ENCODE results near the gene MACROD2. TPM values are rescaled to one million over a fixed set of nuclear protein-coding genes. Genes with fewer than 3 reads are reported as not detected.

MACROD2 gene
- total RNA-seq, 1 experiment from 2014 or later: 3.7 TPM

DNA sequence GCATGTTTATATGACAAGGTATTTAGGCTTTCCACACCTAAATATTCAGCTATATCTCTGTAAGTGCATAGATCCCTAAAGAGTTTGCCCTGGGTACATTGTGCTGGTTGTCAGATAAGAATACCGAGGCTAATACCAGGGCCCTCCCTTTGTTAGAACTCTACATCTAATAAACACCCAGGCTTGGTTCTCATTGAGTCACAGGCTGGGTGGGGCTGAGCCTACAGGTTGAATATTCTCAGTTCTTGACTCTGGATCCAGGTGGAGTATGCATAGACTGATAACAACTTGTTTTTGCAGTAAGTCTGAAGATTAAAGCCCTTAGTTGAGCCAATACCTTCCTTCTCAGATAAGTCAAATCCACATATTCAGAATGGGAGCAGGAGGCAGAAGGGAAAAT, 654.3 kb downstream of the MACROD2 start:
- no TSS peak for BruUV-seq (replicated peaks)
- H2AFZ ChIP-seq (ENCODE audit: low read depth, low read length, poor library complexity, severe bottlenecking): no peak overlapping the region
- no peak for DNase-seq (ENCODE audit: low read depth, low spot score)
- H3K36me3 ChIP-seq (ENCODE audit: control insufficient read depth in 1 of 2, insufficient read depth in 2 of 2, low read length in 2 of 2): no peaks in the 10 kb centered on the region
- H3K9me2 ChIP-seq (ENCODE audit: insufficient read depth): no peaks in the 10 kb centered on the region
- ChIA-PET CTCF (no interaction called here), POLR2A (no interaction called here), RAD21 (ENCODE audit: low non-redundant PET in 1 of 2, low total read pairs in 2 of 2, uncharacterized antibody in 2 of 2, unreplicated experiment in 2 of 2) (no interaction called here)
- no peak for TF ChIP-seq SP1 (IDR thresholded peaks at IDR 0.05; ENCODE audit: low read depth)
- no peak for TF ChIP-seq ZNF274 (IDR thresholded peaks at IDR 0.05; ENCODE audit: low read depth, low read length)
- no peak for TF ChIP-seq ATF3 (IDR thresholded peaks at IDR 0.05)
- H3K4me3 ChIP-seq (replicated peaks in 1 of 2; ENCODE audit: low read depth in 1 of 2, low read length in 2 of 2): no peak overlapping the region
- H3K9me3 ChIP-seq (ENCODE audit: control insufficient read depth in 1 of 2, insufficient read depth in 1 of 2, low read depth in 1 of 2, low read length in 2 of 2): no peaks in the 10 kb centered on the region
- H3K27me3 ChIP-seq (ENCODE audit: insufficient read depth, low read length): no peaks in the 10 kb centered on the region
- H3K4me2 ChIP-seq (ENCODE audit: low read length): no peak overlapping the region
- H3K79me2 ChIP-seq (ENCODE audit: insufficient read depth, low read length): no peaks in the 10 kb centered on the region
- H3K9ac ChIP-seq (ENCODE audit: low read length): no peak overlapping the region
- no peak overlapping the region for H3K27ac ChIP-seq (ENCODE audit: low read depth, low read length)
- intact Hi-C loops (cut with micrococcal nuclease): no loop called here
- H4K20me1 ChIP-seq (ENCODE audit: insufficient read depth): no peaks in the 10 kb centered on the region
- no peaks in the 10 kb centered on the region for H3K4me1 ChIP-seq (ENCODE audit: control insufficient read depth in 1 of 2, insufficient read depth in 2 of 2, low read length in 2 of 2)
- ATAC-seq: no peak

GRCh38 chr20:14657266-14658005, 662.1 kb downstream of the MACROD2 start:
- H3K9me3 ChIP-seq (ENCODE audit: control insufficient read depth in 1 of 2, insufficient read depth in 1 of 2, low read depth in 1 of 2, low read length in 2 of 2): no peaks in the 10 kb centered on the region
- H2AFZ ChIP-seq (ENCODE audit: low read depth, low read length, poor library complexity, severe bottlenecking): no peak overlapping the region
- BruUV-seq (replicated peaks): no TSS peak
- no peaks in the 10 kb centered on the region for H4K20me1 ChIP-seq (ENCODE audit: insufficient read depth)
- H3K9me2 ChIP-seq (ENCODE audit: insufficient read depth): no peaks in the 10 kb centered on the region
- H3K27me3 ChIP-seq (ENCODE audit: insufficient read depth, low read length): no peaks in the 10 kb centered on the region
- ChIA-PET RAD21 (ENCODE audit: low non-redundant PET in 1 of 2, low total read pairs in 2 of 2, uncharacterized antibody in 2 of 2, unreplicated experiment in 2 of 2) (no interaction called here), CTCF (no interaction called here), POLR2A (no interaction called here)
- no peak overlapping the region for H3K9ac ChIP-seq (ENCODE audit: low read length)
- no peak overlapping the region for H3K4me2 ChIP-seq (ENCODE audit: low read length)
- no peak overlapping the region for H3K4me3 ChIP-seq (replicated peaks in 1 of 2; ENCODE audit: low read depth in 1 of 2, low read length in 2 of 2)
- TF ChIP-seq TCF7L2 (IDR thresholded peaks at IDR 0.05; ENCODE audit: borderline replicate concordance, extremely low read depth, insufficient read depth, insufficient read length) (no peak), YY1 (IDR thresholded peaks at IDR 0.05; ENCODE audit: extremely low read depth, insufficient replicate concordance, low read depth, low read length) (no peak), ZNF274 (IDR thresholded peaks at IDR 0.05; ENCODE audit: low read depth, low read length) (no peak), JUND (IDR thresholded peaks at IDR 0.05) (no peak), EGR1 (IDR thresholded peaks at IDR 0.05; ENCODE audit: low read depth) (no peak), ZFX (IDR thresholded peaks at IDR 0.05) (no peak), SRF (IDR thresholded peaks at IDR 0.05; ENCODE audit: low read depth) (no peak), POLR2AphosphoS5 (IDR thresholded peaks at IDR 0.05; ENCODE audit: low read depth, low read length) (no peak), FOSL1 (IDR thresholded peaks at IDR 0.05; ENCODE audit: low read depth) (no peak), RAD21 (IDR thresholded peaks at IDR 0.05; ENCODE audit: low read depth) (no peak), SP1 (IDR thresholded peaks at IDR 0.05; ENCODE audit: low read depth) (no peak), CEBPB (IDR thresholded peaks at IDR 0.05; ENCODE audit: low read depth) (no peak)
- TF ChIP-seq, protein P1, sequence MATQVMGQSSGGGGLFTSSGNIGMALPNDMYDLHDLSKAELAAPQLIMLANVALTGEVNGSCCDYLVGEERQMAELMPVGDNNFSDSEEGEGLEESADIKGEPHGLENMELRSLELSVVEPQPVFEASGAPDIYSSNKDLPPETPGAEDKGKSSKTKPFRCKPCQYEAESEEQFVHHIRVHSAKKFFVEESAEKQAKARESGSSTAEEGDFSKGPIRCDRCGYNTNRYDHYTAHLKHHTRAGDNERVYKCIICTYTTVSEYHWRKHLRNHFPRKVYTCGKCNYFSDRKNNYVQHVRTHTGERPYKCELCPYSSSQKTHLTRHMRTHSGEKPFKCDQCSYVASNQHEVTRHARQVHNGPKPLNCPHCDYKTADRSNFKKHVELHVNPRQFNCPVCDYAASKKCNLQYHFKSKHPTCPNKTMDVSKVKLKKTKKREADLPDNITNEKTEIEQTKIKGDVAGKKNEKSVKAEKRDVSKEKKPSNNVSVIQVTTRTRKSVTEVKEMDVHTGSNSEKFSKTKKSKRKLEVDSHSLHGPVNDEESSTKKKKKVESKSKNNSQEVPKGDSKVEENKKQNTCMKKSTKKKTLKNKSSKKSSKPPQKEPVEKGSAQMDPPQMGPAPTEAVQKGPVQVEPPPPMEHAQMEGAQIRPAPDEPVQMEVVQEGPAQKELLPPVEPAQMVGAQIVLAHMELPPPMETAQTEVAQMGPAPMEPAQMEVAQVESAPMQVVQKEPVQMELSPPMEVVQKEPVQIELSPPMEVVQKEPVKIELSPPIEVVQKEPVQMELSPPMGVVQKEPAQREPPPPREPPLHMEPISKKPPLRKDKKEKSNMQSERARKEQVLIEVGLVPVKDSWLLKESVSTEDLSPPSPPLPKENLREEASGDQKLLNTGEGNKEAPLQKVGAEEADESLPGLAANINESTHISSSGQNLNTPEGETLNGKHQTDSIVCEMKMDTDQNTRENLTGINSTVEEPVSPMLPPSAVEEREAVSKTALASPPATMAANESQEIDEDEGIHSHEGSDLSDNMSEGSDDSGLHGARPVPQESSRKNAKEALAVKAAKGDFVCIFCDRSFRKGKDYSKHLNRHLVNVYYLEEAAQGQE (IDR thresholded peaks at IDR 0.05; ENCODE audit: low read depth): no peak
- intact Hi-C loops (cut with micrococcal nuclease): no loop called here
- H3K79me2 ChIP-seq (ENCODE audit: insufficient read depth, low read length): no peaks in the 10 kb centered on the region
- ATAC-seq (no peak), DNase-seq (ENCODE audit: low read depth, low spot score) (no peak)
- no peak overlapping the region for H3K27ac ChIP-seq (ENCODE audit: low read depth, low read length)
- no peaks in the 10 kb centered on the region for H3K36me3 ChIP-seq (ENCODE audit: control insufficient read depth in 1 of 2, insufficient read depth in 2 of 2, low read length in 2 of 2)
- H3K4me1 ChIP-seq (ENCODE audit: control insufficient read depth in 1 of 2, insufficient read depth in 2 of 2, low read length in 2 of 2): no peaks in the 10 kb centered on the region

Data from HCT116 (cell line).